GM23248 (cell line): ENCODE data around the gene LRP3.

ENCODE experiments used
- EZH2 ChIP-seq: fragments of 200-600 bp; sonication (generic); IDR thresholded peaks from 2 replicates; pipeline ENCODE4 v1.6.1; 2018; ENCODE audit warnings: antibody characterized with exemption, mild to moderate bottlenecking; ENCODE audit not compliant: insufficient read depth, poor library complexity, severe bottlenecking
- EZH2phosphoT487 ChIP-seq: fragments of 200-600 bp; sonication (generic); IDR thresholded peaks from 2 replicates; pipeline ENCODE4 v1.6.1; 2018; ENCODE audit warnings: antibody characterized with exemption, moderate library complexity, mild to moderate bottlenecking, low read depth; ENCODE audit not compliant: insufficient read depth

DNA sequence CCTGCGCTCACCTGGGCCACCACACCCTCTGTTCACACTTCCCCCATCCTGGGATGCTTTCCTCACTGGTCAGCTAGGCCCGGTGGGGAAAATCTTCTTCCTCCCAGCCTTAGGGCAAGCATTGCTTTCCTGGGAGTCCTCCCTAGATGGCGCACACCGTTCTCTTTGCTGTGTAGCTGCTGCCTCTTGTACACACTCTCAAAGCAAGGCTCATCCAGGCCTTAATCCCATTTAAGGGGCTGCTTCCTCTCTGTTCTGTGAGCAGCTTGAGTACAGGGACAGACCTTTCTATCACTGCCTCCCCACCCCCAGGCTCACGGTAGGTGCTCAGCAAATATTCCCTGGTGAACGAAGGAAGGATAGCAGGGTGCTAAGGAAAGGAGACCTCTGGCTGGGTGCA lies 20.5 kb downstream of the LRP3 start:
- no peak for TF ChIP-seq EZH2
- no peak for TF ChIP-seq EZH2phosphoT487
